Mesangial cell (primary cell): ENCODE results near the gene SRSF12. TPM values are rescaled to one million over a fixed set of nuclear protein-coding genes. Genes with fewer than 3 reads are reported as not detected.

Experiments
- total RNA-seq: library from RNA; depleted of rRNA; stranded (reverse); fragments of >200 nt; gene quantifications from 2 replicates; pipeline ENCODE4 v1.2.3, GENCODE V29; 2015

Gene SRSF12
- total RNA-seq: 2.9 and 4.2 TPM in 2 replicates

DNA sequence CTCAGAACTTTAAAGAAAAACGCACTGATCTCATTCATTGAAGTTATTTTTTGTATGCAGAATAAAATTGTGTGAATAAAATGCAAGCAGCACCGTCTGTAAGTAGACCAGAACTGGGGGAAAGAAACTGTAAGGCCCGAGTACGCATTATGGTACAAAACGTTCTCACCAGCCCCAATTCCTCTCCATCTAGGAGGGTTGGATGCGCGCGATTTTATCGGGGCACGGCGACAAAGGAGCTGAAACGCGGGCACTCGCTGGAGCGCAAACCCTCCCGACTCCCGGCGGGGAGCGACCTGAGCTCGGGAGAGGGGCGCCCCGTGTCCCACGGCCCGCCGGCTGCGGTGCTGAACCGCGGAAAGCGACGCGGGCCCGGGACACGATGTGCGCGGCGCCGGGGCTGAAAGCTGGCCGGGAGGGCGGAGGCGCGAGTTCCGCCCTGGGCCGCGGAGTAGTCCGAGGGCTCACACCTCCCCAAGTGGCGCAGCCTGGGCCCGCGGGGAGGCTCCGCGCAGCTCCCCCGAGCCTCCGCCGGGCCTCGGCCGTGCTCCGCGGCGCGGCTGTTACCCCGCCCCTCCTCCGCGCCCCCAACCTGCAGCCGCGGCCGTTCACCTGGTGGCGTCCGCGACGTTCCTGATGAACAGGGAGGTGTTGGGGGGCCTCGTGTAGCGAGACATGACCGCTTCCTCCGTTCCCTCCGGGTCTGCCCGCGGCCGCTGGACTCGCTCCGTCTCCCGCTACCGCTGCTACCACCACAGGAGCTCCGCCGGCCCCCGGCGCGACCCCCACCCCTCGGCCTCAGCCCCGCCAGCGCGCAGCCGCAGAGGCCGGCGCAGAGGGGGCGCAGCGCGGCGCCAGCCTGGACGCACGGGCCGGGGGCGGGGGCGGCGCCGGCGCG lies at the start of gene SRSF12:
TSS of gene SRSF12 (minus strand) at position 861 of the 898 bp plus-strand sequence. CDS start at position 677, 184 bp downstream.

GRCh38 chr6:89145956-89146717 lies 28.3 kb upstream of the SRSF12 start, which contains the start of gene PM20D2:
TSS of gene PM20D2 (plus strand) at chr6:89146055. CDS start at chr6:89146145, 90 bp downstream.

DNA sequence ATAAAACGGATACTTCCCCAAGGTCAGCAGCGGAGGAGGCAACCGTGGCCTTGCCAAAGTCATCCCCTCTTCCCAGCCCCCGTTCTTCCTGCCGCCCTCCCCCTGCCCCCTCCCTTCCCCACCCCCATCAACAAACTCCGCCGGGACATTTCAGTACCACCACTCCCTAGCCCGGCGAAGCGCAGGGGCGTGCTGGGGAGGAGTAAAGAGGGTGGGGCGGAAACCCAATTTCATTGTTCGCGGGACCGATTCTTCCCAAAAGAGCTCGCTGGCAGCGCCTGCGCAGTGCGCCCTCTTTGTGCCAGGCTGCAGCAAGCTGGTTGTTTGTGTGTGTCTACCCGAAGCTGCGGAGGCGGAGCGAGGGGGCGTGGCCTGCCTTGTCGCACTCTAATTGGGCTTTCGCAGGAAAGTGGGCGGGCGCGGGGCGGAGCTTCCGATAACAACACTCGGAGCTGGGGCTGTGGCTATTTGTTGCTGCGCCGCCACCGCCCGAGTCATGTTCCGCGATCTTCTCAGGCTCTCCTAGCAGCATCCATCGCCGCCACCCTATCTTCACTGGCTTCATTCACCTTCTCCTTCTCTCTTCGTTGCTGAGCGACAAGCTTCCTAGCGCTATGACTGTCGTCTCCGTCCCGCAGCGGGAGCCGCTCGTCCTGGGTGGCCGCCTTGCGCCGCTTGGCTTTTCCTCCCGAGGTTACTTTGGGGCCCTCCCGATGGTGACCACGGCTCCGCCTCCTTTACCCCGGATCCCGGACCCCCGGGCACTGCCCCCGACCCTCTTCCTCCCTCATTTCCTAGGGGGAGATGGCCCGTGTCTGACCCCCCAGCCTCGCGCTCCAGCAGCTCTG lies 37.4 kb downstream of the SRSF12 start, which contains the start of gene PNRC1:
TSS of gene PNRC1 (plus strand) at position 471 of the 848 bp plus-strand sequence. CDS start at position 615, 144 bp downstream.

Other genes with a start within 250 kb of the SRSF12 start
- 5.8 and 12.1 TPM in 2 replicates for gene RNGTT, start 154.5 kb downstream of the SRSF12 start, total RNA-seq
- gene PNRC1, start 37.3 kb downstream of the SRSF12 start, total RNA-seq: 14.8 and 56.0 TPM in 2 replicates
- gene PM20D2, start 28.0 kb upstream of the SRSF12 start, total RNA-seq: 7.9 and 12.9 TPM in 2 replicates
- gene GABRR1, start 99.3 kb upstream of the SRSF12 start, total RNA-seq: not detected in 2 replicates
- 0.13 TPM in 1 of 2 replicates, not detected in the other for gene GABRR2, start 197.2 kb upstream of the SRSF12 start, total RNA-seq
- gene UBE2J1, start 234.7 kb upstream of the SRSF12 start, total RNA-seq: 26.9 and 35.0 TPM in 2 replicates